Muscle layer of duodenum (tissue), 2 donors: ENCODE measurements around the gene ANKS1B.

Experiments
- H3K27ac ChIP-seq: one replicate; pipeline ENCODE4 v1.7.0; 2013; ENCODE audit warnings: mild to moderate bottlenecking, low read length
- H3K27me3 ChIP-seq: one replicate; pipeline ENCODE4 v1.7.0; 2013; ENCODE audit warnings: low read depth, mild to moderate bottlenecking, control low read depth, low read length
- H3K36me3 ChIP-seq, 2 donors: one replicate each; pipeline ENCODE4 v1.7.0; 2013; ENCODE audit warnings: low read length in 2 of 2, control low read depth in 1 of 2, mild to moderate bottlenecking in 1 of 2; ENCODE audit not compliant: insufficient read depth in 2 of 2, control insufficient read depth in 1 of 2
- H3K4me1 ChIP-seq, 2 donors: one replicate each; pipeline ENCODE4 v1.7.0; 2013; ENCODE audit warnings: low read length in 2 of 2, mild to moderate bottlenecking in 2 of 2, control low read depth in 1 of 2, moderate library complexity in 1 of 2; ENCODE audit not compliant: insufficient read depth in 2 of 2, control insufficient read depth in 1 of 2
- H3K4me3 ChIP-seq, 2 donors: one replicate each; pipeline ENCODE4 v1.7.0; 2013; ENCODE audit warnings: low read length in 2 of 2, low read depth in 1 of 2, mild to moderate bottlenecking in 1 of 2
- H3K9me3 ChIP-seq, 2 donors: one replicate each; pipeline ENCODE4 v1.7.0; 2013; ENCODE audit warnings: low read length in 2 of 2, control low read depth in 1 of 2, mild to moderate bottlenecking in 1 of 2; ENCODE audit not compliant: control insufficient read depth in 1 of 2
- donor health status: healthy.

The ANKS1B gene

GRCh38 chr12:99026332-99027054 lies 958.2 kb downstream of the ANKS1B start:
- Histone ChIP-seq H3K4me1 (no peaks in the 10 kb centered on the region), H3K27ac (no peak overlapping the region), H3K9me3 (no peaks in the 10 kb centered on the region), H3K4me3 (no peak overlapping the region), H3K36me3 (no peaks in the 10 kb centered on the region), H3K27me3 (no peaks in the 10 kb centered on the region)

DNA sequence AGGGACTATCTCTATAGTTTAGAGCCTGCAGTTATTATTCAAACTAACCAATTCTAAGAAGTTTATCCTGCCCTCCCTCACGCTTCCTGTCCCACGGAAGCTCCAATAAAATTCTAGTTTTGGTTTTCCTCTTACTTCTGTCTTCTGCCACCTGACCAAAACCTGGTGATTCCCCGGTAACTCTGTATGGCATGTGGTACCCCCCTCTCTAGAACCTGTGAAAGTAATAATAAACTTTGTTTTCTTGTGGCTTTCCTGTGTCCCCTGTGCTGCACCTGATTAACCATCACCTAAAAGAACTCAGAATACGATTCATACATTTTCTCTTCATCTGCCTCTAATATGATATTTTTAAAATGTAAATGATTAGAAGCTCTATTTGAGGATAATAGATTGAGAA lies 959.9 kb downstream of the ANKS1B start:
- H3K27me3 ChIP-seq = no peaks in the 10 kb centered on the region
- H3K27ac ChIP-seq = no peak overlapping the region
- no peaks in the 10 kb centered on the region for H3K9me3 ChIP-seq
- H3K4me1 ChIP-seq = no peaks in the 10 kb centered on the region
- no peak overlapping the region for H3K4me3 ChIP-seq
- H3K36me3 ChIP-seq = no peaks in the 10 kb centered on the region

GRCh38 chr12:99024191-99024590 lies 960.5 kb downstream of the ANKS1B start:
- Histone ChIP-seq H3K27ac (no peak overlapping the region), H3K27me3 (no peaks in the 10 kb centered on the region), H3K4me3 (no peak overlapping the region)

GRCh38 chr12:99020871-99021270 lies 963.9 kb downstream of the ANKS1B start:
- no peak overlapping the region for H3K4me3 ChIP-seq
- H3K27ac ChIP-seq = no peak overlapping the region
- H3K9me3 ChIP-seq = peaks cover 0 to 6% of the 10 kb centered on the region in 2 donors
- H3K36me3 ChIP-seq = no peaks in the 10 kb centered on the region
- no peaks in the 10 kb centered on the region for H3K4me1 ChIP-seq
- no peaks in the 10 kb centered on the region for H3K27me3 ChIP-seq

More at GRCh38 chr12:99024191-99024590, 960.5 kb downstream of the ANKS1B start:
- H3K9me3 ChIP-seq = no peaks in the 10 kb centered on the region
- no peaks in the 10 kb centered on the region for H3K4me1 ChIP-seq
- no peaks in the 10 kb centered on the region for H3K36me3 ChIP-seq

DNA sequence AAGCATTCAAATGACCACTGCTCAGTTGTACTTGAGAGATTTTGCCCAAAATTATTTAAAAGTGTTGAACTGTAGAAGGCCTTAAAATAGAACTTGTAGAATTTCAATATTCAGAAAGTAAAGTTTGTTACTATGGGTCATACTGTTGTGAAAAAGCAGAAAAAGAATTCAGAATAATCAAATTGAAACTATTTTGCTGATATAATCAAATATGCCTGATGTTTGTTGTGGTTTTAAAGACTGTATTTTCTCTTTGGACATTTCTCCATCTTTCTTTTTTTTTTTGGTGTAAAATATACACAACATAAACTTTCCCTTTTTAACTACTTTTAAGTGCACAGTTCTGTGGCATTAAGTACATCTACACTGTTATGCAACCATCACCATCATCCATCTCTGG lies 964.9 kb downstream of the ANKS1B start:
- no peaks in the 10 kb centered on the region for H3K36me3 ChIP-seq
- H3K27ac ChIP-seq = no peak overlapping the region
- peaks cover 0 to 6% of the 10 kb centered on the region in 2 donors for H3K9me3 ChIP-seq
- H3K4me1 ChIP-seq = no peaks in the 10 kb centered on the region
- H3K27me3 ChIP-seq = no peaks in the 10 kb centered on the region
- no peak overlapping the region for H3K4me3 ChIP-seq

DNA sequence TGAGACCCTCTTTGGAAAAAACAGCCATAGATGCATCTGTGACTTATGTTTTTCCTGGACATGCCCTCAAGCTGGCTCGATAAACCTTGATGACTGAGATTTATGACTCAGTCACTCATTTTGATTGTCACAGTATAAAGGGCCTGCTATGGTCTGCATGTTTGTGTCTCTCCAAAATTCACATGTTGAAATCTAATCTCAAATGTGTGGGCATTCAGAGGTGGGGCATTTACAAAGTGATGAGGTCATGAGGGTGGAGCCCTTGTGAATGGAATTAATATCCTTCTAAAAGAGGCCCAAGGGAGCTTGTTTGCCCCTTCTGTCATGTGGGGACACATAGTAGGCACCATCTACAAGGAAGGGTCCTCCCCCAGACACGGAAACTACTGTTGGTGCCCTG lies 966.8 kb downstream of the ANKS1B start:
- Histone ChIP-seq H3K9me3 (peaks cover 0 to 6% of the 10 kb centered on the region in 2 donors), H3K4me1 (no peaks in the 10 kb centered on the region), H3K27me3 (no peaks in the 10 kb centered on the region), H3K4me3 (no peak overlapping the region), H3K36me3 (no peaks in the 10 kb centered on the region), H3K27ac (no peak overlapping the region)

GRCh38 chr12:99009654-99010296 lies 975.0 kb downstream of the ANKS1B start:
- no peak overlapping the region for H3K27ac ChIP-seq
- H3K9me3 ChIP-seq = no peaks in the 10 kb centered on the region
- no peaks in the 10 kb centered on the region for H3K4me1 ChIP-seq
- H3K27me3 ChIP-seq = no peaks in the 10 kb centered on the region
- no peak overlapping the region for H3K4me3 ChIP-seq
- no peaks in the 10 kb centered on the region for H3K36me3 ChIP-seq

GRCh38 chr12:99005601-99006000 lies 979.1 kb downstream of the ANKS1B start:
- no peaks in the 10 kb centered on the region for H3K36me3 ChIP-seq
- H3K9me3 ChIP-seq = no peaks in the 10 kb centered on the region
- no peak overlapping the region for H3K27ac ChIP-seq
- no peak overlapping the region for H3K4me3 ChIP-seq
- no peaks in the 10 kb centered on the region for H3K27me3 ChIP-seq
- no peaks in the 10 kb centered on the region for H3K4me1 ChIP-seq

DNA sequence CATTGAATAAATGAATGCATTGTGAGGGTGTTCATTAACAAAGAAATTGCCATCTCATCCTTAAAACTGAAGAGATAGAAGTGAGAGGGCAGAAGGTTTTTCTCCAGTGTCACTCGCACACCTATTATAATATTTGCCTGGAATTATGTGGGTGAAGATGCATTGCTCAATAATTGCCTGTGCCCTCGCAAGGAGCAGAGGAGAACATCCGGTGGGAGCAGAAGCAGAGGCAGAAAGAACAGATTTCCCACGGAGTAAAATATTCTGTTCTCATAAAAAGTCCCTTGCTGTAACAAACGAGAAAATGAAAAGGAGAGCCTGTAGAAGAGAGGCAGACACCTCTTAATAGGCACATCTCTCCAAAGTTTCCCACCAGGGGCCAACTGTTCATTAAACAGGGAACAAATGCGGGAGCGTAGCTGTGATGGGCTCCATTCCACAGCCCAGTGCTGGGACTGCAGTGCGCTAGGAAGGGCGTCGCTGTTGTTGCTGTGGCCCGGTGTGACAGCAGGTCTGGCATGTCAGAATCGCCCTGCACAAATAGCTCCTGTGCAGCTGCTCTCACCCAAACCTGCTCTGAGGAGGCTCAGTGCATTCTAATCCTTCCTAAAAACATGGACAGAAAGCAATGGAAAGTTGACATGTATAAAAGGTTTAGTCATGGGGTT lies 979.8 kb downstream of the ANKS1B start:
- Histone ChIP-seq H3K27ac (no peak overlapping the region), H3K4me3 (no peak overlapping the region), H3K9me3 (no peaks in the 10 kb centered on the region), H3K4me1 (no peaks in the 10 kb centered on the region), H3K27me3 (no peaks in the 10 kb centered on the region), H3K36me3 (no peaks in the 10 kb centered on the region)

GRCh38 chr12:99002731-99003130 lies 982.0 kb downstream of the ANKS1B start:
- Histone ChIP-seq H3K27me3 (no peaks in the 10 kb centered on the region), H3K36me3 (no peaks in the 10 kb centered on the region), H3K9me3 (no peaks in the 10 kb centered on the region), H3K4me3 (no peak overlapping the region), H3K4me1 (no peaks in the 10 kb centered on the region), H3K27ac (no peak overlapping the region)

- H3K36me3 ChIP-seq = no peaks in the 10 kb centered on the region
- no peaks in the 10 kb centered on the region for H3K27me3 ChIP-seq
- no peaks in the 10 kb centered on the region for H3K9me3 ChIP-seq
- H3K27ac ChIP-seq = no peak overlapping the region
- H3K4me3 ChIP-seq = no peak overlapping the region
- no peaks in the 10 kb centered on the region for H3K4me1 ChIP-seq
Measured at GRCh38 chr12:99002156-99002555, 982.6 kb downstream of the ANKS1B start.
